ENCODE results near the gene PLEKHG5. TPM values are rescaled to one million over a fixed set of nuclear protein-coding genes. Genes with fewer than 3 reads are reported as not detected.

PLEKHG5 gene
- total RNA-seq, 1 donor from 2014 or later = 24.5 TPM

GRCh38 chr1:6509220-6509918 is 17.9 kb upstream of the PLEKHG5 start:
- DNase-seq = peak; percentile 60

- no peak for DNase-seq
Measured at GRCh38 chr1:6508816-6509189, 17.3 kb upstream of the PLEKHG5 start.

GRCh38 chr1:6508154-6508815 is 16.8 kb upstream of the PLEKHG5 start:
- no peak for DNase-seq

GRCh38 chr1:6507461-6507911 is 16.0 kb upstream of the PLEKHG5 start:
- DNase-seq = no peak

GRCh38 chr1:6507037-6507428 is 15.6 kb upstream of the PLEKHG5 start:
- no peak for DNase-seq

- DNase-seq = no peak
Measured at GRCh38 chr1:6506210-6507036, 15.0 kb upstream of the PLEKHG5 start.

- DNase-seq = no peak
Measured at GRCh38 chr1:6505367-6506209, 14.1 kb upstream of the PLEKHG5 start.

GRCh38 chr1:6504887-6505286 is 13.4 kb upstream of the PLEKHG5 start:
- DNase-seq = no peak

- DNase-seq = no peak
Measured at GRCh38 chr1:6503884-6504602, 12.6 kb upstream of the PLEKHG5 start.

- DNase-seq = peak; percentile 93
Measured at GRCh38 chr1:6502000-6502891, 10.8 kb upstream of the PLEKHG5 start.

- no peak for DNase-seq
Measured at GRCh38 chr1:6501279-6501813, 9.9 kb upstream of the PLEKHG5 start.

- DNase-seq = no peak
Measured at GRCh38 chr1:6500544-6501278, 9.2 kb upstream of the PLEKHG5 start.

GRCh38 chr1:6499296-6499695 is 7.8 kb upstream of the PLEKHG5 start:
- no peak for DNase-seq

GRCh38 chr1:6498576-6499111 is 7.2 kb upstream of the PLEKHG5 start:
- peak; percentile 62 for DNase-seq

- DNase-seq = no peak
Measured at GRCh38 chr1:6497867-6498575, 6.6 kb upstream of the PLEKHG5 start.

- DNase-seq = peak; percentile 65
Measured at GRCh38 chr1:6497215-6497866, 5.9 kb upstream of the PLEKHG5 start.

- DNase-seq = no peak
Measured at GRCh38 chr1:6496890-6497214, 5.4 kb upstream of the PLEKHG5 start.

- DNase-seq = no peak
Measured at GRCh38 chr1:6496365-6496721, 4.9 kb upstream of the PLEKHG5 start.
